HL-60/S4 treated with phorbol 12-myristate 13-acetate at 8.2 ng/mL for 4 days and 3 days (cell line): ENCODE data around the gene ENTREP1.
"Not testable (repeated sequence)": the region's sequence is repeated elsewhere in the genome, so short reads cannot be mapped to it uniquely, and the experiment has no call there.

Experiments used
- in situ Hi-C: fragments of 300-500 bp; cut with MboI; formaldehyde crosslinking; loops from 2 replicates; pipeline ENCODE4 v1.15.0; 2022; ENCODE audit warnings: low sequenced_read_pairs

The ENTREP1 gene

GRCh38 chr9:69440254-69440955 is 115.4 kb downstream of the ENTREP1 start:
- in situ Hi-C loops, result not testable (repeated sequence)
